Melanocyte of skin (primary cell): ENCODE measurements around the gene TMEM158. TPM values are rescaled to one million over a fixed set of nuclear protein-coding genes. Genes with fewer than 3 reads are reported as not detected.

Experiments
- small RNA-seq, 2 donors: library from RNA; depleted of rRNA; stranded (forward); fragments of <200 nt; gene quantifications; one replicate each; pipeline ENCODE3, GENCODE V24; 2012
- total RNA-seq, 2 donors: library from RNA; depleted of rRNA; stranded (reverse); fragments of >200 nt; gene quantifications; 2 replicates each; pipeline ENCODE4 v1.2.3, GENCODE V29; 2012

Gene TMEM158
- total RNA-seq = 1 to 10 TPM; 2.4 to 5.0 TPM

DNA sequence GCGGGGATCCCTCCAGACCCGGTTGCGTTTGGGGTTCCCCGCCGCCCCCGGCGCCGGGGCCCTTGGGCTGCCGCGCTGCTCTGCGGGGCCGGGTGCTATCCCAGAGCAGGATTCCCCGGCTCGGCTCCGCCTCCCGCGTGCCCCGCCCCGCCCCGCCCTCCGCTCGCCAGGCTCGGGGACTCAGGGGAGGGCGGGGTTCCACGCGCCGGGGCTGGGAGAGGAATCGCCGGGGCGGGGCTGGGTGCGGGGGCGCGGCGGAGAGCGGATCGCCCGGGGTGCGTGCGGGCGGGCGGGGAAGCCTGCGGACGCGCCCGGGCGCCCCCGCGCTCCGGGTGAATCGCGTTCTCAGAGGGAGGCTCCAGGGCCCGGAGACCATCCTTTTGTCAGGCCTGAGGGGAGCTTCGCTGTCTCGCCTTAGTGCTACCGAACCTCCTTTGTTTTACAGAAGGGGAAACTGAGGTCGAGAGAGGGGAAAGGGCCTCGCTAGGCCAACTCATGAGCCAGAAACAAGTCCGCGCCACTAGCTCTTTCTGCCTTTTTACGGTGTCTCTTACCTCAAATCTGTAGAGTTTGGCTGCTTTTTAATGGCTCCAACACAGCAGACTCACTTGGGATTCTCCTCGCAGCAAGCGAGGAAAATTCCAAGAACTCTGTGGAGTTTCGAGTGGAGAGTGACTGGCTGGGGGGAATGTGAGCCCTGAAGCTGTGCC, at the start of gene TMEM158:
Gene TMEM158 (minus strand): TSS at position 82 of the 710 bp plus-strand sequence. CDS start 260 bp downstream, outside the sequence.

Small RNAs within 50 kb of the gene (small RNA-seq; reads per million reads assigned to genes)
- gene RF00012 = 0 to 0.09 reads per million in 2 donors

Other genes starting within 250 kb of the TMEM158 start
- gene CLEC3B, start 200.0 kb downstream of the TMEM158 start, total RNA-seq = not detected
- gene CDCP1, start 79.9 kb downstream of the TMEM158 start, total RNA-seq = 10 to 100 TPM in 1 of 2 donors, 1 to 10 TPM in 1; 3.1 to 11.0 TPM
- gene LARS2, start 162.3 kb upstream of the TMEM158 start, total RNA-seq = 10 to 100 TPM; 28.2 to 37.0 TPM